ENCODE data around the gene RASL12.
"Not testable (repeated sequence)": the region's sequence is repeated elsewhere in the genome, so short reads cannot be mapped to it uniquely, and the experiment has no call there.

The RASL12 gene

DNA sequence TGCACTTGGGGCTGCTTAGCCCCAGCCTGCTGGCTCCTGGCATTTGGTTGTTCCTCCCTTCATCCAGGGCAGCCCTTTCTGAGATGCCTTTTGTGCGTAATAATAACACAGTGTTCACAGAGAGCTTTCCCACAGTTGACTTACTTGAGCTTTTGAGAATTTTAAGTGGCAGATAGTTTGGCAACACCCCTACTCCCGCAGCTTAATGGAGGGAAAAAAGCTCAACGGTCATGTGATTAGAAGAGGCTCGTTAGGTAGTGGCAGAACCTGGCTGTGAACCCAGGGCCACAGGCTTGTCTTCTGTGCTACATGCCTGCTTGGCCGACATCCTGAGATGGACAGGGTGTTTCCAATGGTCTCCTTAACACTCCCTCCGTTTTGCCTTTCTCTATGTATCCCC lies 13.5 kb upstream of the RASL12 start:
- no peak for FAIRE-seq
- no peak for DNase-seq (ENCODE audit: insufficient read length, low spot score)
- TF ChIP-seq, protein P1, sequence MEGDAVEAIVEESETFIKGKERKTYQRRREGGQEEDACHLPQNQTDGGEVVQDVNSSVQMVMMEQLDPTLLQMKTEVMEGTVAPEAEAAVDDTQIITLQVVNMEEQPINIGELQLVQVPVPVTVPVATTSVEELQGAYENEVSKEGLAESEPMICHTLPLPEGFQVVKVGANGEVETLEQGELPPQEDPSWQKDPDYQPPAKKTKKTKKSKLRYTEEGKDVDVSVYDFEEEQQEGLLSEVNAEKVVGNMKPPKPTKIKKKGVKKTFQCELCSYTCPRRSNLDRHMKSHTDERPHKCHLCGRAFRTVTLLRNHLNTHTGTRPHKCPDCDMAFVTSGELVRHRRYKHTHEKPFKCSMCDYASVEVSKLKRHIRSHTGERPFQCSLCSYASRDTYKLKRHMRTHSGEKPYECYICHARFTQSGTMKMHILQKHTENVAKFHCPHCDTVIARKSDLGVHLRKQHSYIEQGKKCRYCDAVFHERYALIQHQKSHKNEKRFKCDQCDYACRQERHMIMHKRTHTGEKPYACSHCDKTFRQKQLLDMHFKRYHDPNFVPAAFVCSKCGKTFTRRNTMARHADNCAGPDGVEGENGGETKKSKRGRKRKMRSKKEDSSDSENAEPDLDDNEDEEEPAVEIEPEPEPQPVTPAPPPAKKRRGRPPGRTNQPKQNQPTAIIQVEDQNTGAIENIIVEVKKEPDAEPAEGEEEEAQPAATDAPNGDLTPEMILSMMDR (IDR thresholded peaks at IDR 0.05; ENCODE audit: insufficient read depth, missing control alignments), result no peak

DNA sequence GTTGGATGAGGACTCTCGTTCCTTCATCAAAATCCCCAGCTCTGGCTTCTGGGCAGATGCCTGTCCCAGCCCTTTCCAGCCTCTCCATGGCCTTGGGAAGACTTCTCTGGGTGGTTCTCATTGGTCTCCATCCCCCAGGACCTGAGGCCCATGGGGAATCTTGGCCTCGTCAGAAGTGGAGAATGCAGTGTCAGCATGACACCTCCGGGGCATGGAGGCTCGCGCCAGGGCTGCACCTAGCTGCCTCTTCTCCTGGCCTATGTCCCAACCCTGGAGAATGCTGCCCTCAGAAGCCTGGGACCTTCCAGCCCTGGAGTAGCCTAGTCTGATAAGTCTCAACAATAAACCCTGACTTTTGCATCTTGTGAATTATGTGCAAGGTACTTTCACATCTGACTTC lies 11.8 kb upstream of the RASL12 start:
- DNase-seq (ENCODE audit: insufficient read length, low spot score) (no peak), FAIRE-seq (no peak)
- TF ChIP-seq, protein P1 (IDR thresholded peaks at IDR 0.05; ENCODE audit: insufficient read depth, missing control alignments), result no peak

DNA sequence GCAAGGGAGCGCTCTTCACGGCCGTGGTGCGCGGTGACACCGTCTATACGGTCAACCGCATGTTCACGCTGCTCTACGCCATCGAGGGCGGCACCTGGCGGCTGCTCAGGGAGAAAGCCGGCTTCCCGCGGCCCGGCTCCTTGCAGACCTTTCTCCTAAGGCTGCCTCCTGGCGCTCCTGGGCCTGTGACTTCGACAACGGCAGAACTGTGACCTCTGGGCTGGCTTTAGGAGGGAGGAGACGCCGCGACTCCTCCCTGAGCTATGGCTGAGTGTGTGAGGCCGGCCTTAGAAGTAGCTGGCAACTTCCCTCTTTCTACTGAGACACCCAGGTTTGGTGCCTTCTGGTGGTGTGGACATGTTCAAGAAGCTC lies 10.2 kb upstream of the RASL12 start:
- DNase-seq (ENCODE audit: insufficient read length, low spot score) (no peak), FAIRE-seq (no peak)
- TF ChIP-seq, protein P1 (IDR thresholded peaks at IDR 0.05; ENCODE audit: insufficient read depth, missing control alignments), result no peak

DNA sequence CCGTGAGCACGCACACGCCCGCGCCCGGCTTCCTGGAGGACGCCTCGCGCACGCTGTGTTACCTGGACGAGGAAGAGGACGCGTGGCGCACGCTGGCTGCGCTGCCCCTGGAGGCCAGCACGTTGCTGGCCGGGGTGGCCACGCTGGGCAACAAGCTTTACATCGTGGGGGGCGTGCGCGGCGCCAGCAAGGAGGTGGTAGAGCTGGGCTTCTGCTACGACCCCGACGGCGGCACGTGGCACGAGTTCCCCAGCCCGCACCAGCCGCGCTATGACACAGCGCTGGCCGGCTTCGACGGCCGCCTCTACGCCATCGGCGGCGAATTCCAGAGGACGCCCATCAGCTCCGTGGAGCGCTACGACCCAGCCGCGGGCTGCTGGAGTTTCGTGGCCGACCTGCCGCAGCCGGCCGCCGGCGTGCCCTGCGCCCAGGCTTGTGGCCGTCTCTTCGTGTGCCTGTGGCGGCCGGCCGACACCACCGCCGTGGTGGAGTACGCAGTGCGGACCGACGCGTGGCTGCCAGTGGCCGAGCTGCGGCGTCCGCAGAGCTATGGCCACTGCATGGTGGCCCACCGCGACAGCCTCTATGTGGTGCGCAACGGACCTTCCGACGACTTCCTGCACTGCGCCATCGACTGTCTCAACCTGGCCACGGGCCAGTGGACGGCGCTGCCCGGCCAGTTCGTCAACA lies 9.6 kb upstream of the RASL12 start:
- DNase-seq (ENCODE audit: insufficient read length, low spot score) (no peak), FAIRE-seq (no peak)
- TF ChIP-seq, protein P1 (IDR thresholded peaks at IDR 0.05; ENCODE audit: insufficient read depth, missing control alignments), result no peak

DNA sequence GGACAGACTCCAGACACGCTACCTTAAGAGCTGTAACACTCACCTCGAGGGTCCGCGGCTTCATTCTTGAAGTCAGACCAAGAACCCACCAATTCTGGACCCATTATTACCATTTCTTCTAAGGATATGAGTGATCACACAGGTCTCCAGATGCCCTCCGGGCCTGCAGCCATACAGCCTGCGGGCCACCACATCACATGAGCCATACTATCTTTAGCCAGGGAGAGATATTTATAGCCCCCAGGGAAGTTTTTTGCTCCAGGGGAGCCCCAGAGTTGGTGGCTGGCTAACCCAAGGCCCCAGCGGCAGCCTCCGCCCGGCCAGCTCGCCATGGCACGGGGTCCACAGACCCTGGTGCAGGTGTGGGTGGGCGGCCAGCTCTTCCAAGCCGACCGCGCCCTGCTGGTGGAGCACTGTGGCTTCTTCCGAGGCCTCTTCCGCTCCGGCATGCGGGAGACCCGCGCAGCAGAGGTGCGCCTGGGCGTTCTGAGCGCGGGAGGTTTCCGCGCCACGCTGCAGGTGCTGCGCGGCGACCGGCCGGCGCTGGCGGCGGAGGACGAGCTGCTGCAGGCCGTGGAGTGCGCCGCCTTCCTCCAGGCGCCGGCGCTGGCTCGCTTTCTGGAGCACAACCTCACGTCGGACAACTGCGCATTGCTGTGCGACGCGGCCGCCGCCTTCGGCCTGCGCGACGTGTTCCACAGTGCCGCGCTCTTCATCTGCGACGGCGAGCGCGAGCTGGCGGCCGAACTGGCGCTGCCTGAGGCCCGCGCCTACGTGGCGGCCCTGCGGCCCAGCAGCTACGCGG lies 8.9 kb upstream of the RASL12 start, which contains the start of gene KBTBD13:
Gene KBTBD13, plus strand, starts transcription at position 261 of the 805 bp plus-strand sequence. Its CDS starts 70 bp downstream, at position 331.
- FAIRE-seq (no peak), DNase-seq (ENCODE audit: insufficient read length, low spot score) (no peak)
- TF ChIP-seq, protein P1 (IDR thresholded peaks at IDR 0.05; ENCODE audit: insufficient read depth, missing control alignments), result no peak

DNA sequence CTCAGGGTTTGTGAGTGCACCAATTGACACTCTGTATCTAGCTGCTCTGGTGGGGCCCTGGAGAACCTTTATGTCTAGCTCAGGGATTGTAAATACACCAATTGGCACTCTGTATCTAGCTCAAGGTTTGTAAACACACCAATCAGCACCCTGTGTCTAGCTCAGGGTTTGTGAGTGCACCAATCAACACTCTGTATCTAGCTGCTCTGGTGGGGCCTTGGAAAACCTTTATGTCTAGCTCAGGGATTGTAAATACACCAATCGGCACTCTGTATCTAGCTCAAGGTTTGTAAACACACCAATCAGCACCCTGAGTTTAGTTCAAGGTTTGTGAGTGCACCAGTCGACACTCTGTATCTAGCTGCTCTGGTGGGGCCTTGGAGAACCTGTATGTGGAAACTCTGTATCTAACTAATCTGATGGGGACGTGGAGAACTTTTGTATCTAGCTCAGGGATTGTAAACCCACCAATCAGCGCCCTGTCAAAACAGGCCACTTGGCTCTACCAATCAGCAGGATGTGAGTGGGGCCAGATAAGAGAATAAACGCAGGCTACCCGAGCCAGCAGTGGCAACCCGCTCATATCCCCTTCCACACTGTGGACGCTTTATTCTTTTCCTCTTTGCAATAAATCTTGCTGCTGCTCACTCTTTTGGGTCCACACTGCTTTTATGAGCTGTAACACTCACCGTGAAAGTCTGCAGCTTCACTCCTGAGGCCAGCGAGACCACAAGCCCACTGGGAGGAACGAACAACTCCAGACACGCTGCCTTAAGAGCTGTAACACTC lies 8.0 kb upstream of the RASL12 start:
- not testable (repeated sequence) for FAIRE-seq; DNase-seq (ENCODE audit: insufficient read length, low spot score)

DNA sequence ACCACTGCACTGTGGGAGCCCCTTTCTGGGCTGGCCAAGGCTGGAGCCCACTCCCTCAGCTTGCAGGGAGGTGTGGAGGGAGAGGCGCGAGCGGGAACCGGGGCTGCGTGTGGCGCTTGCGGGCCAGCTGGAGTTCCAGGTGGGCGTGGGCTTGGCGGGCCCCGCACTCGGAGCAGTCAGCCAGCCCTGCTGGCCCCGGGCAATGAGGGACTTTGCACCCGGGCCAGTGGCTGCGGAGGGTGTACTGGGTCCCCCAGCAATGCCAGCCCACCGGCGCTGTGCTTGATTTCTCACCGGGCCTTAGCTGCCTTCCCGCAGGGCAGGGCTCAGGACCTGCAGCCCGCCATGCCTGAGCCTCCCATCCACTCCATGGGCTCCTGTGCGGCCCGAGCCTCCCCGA lies 7.2 kb upstream of the RASL12 start:
- FAIRE-seq; DNase-seq (ENCODE audit: insufficient read length, low spot score): not testable (repeated sequence)

Measured in D721Med (cell line).